Activated T-helper 2 cell treated with anti-CD3 and anti-CD28 coated beads, Interferon-gamma antibody, Interleukin-2, Interleukin-4, amounts not matched to agents 10 μg/mL and 5 μg/mL and 100 μg/mL, durations not matched to agents 14 hours and 24 hours and 36 hours (primary cell): Measurements from ENCODE around the gene PPP2R2C. TPM values are rescaled to one million over a fixed set of nuclear protein-coding genes. Genes with fewer than 3 reads are reported as not detected.

Experiments used
- DNase-seq: peaks from one replicate; pipeline ENCODE4 v3.0.0; 2021; ENCODE audit warnings: low spot score
- H3K27ac Mint-ChIP-seq: one replicate; pipeline ENCODE4 v1.8.0; 2021; ENCODE audit warnings: mixed read lengths
- H3K27me3 Mint-ChIP-seq: one replicate; pipeline ENCODE4 v1.8.0; 2021; ENCODE audit warnings: low read depth, mixed read lengths
- H3K36me3 Mint-ChIP-seq: one replicate; pipeline ENCODE4 v1.8.0; 2021; ENCODE audit warnings: low read depth, mixed read lengths
- H3K4me1 Mint-ChIP-seq: one replicate; pipeline ENCODE4 v1.8.0; 2021; ENCODE audit warnings: low read depth, mixed read lengths
- H3K4me3 Mint-ChIP-seq: one replicate; pipeline ENCODE4 v1.8.0; 2021; ENCODE audit warnings: low read depth, mild to moderate bottlenecking, moderate library complexity, mixed read lengths
- H3K9me3 Mint-ChIP-seq: one replicate; pipeline ENCODE4 v1.8.0; 2021; ENCODE audit warnings: mixed read lengths
- intact Hi-C: fragments of 100-400 bp; cut with micrococcal nuclease; formaldehyde crosslinking; loops from one replicate; pipeline ENCODE4 v1.15.1; 2023
- total RNA-seq: library from RNA; stranded (reverse); gene quantifications from 2 replicates; pipeline ENCODE4 v1.2.3, GENCODE V29; 2022

The PPP2R2C gene
- total RNA-seq, 1 donor from 2014 or later: not detected

DNA sequence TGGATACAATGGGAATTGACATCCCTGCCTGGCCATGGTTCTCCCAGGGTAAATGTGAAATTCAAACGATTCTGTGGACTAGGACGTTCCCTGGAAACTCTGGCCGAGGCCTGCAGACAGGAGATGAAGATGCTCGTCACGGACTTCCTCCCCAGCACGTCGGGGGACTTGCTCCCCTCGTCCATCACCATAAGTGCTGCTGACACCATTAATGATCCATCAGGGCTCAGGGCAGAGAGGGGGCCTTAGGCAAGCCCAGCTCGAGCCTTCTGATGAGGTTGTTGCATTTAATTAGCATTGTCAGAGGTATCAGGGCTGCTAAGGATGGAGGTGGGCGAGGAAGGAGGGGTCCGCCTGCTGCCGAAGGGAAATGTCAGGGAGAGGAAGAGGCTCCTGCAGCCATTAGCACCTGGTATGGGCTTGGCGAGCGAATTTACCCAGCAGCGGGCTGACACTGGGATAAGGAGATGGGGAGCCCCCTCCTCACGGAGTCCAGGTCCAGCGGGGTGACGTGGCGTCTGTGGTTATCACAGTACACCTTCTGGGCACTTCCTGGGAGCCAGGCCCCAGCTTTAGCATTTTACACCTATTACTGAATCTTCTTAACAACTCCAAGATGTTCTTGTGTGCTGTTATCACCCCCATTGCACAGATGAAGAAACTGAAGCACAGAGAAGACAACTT lies 83.1 kb downstream of the PPP2R2C start:
- H3K27me3 Mint-ChIP-seq: peaks cover 4% of the 10 kb centered on the region
- DNase-seq: no peak
- H3K9me3 Mint-ChIP-seq: no peaks in the 10 kb centered on the region
- no peaks in the 10 kb centered on the region for H3K36me3 Mint-ChIP-seq
- intact Hi-C loops: no loop called here
- H3K4me1 Mint-ChIP-seq: no peaks in the 10 kb centered on the region
- no peak overlapping the region for H3K4me3 Mint-ChIP-seq
- H3K27ac Mint-ChIP-seq: no peak overlapping the region

GRCh38 chr4:6388713-6389112 lies 83.7 kb downstream of the PPP2R2C start:
- DNase-seq: no peak
- Mint-ChIP-seq H3K4me1 (no peaks in the 10 kb centered on the region), H3K9me3 (no peaks in the 10 kb centered on the region), H3K4me3 (no peak overlapping the region), H3K27ac (no peak overlapping the region), H3K36me3 (no peaks in the 10 kb centered on the region), H3K27me3 (peaks cover 4% of the 10 kb centered on the region)
- intact Hi-C loops: no loop called here

- H3K4me3 Mint-ChIP-seq: no peak overlapping the region
- no peaks in the 10 kb centered on the region for H3K4me1 Mint-ChIP-seq
- intact Hi-C loops: no loop called here
- H3K9me3 Mint-ChIP-seq: no peaks in the 10 kb centered on the region
- H3K36me3 Mint-ChIP-seq: no peaks in the 10 kb centered on the region
- H3K27me3 Mint-ChIP-seq: peaks cover 4% of the 10 kb centered on the region
- no peak for DNase-seq
- no peak overlapping the region for H3K27ac Mint-ChIP-seq
Observed at GRCh38 chr4:6387946-6388345, 84.5 kb downstream of the PPP2R2C start.

GRCh38 chr4:6386091-6386490 lies 86.3 kb downstream of the PPP2R2C start:
- no peak overlapping the region for H3K4me3 Mint-ChIP-seq
- intact Hi-C loops: no loop called here
- no peaks in the 10 kb centered on the region for H3K36me3 Mint-ChIP-seq
- no peaks in the 10 kb centered on the region for H3K4me1 Mint-ChIP-seq
- DNase-seq: no peak
- H3K9me3 Mint-ChIP-seq: no peaks in the 10 kb centered on the region
- H3K27ac Mint-ChIP-seq: no peak overlapping the region
- H3K27me3 Mint-ChIP-seq: peaks cover 4% of the 10 kb centered on the region

DNA sequence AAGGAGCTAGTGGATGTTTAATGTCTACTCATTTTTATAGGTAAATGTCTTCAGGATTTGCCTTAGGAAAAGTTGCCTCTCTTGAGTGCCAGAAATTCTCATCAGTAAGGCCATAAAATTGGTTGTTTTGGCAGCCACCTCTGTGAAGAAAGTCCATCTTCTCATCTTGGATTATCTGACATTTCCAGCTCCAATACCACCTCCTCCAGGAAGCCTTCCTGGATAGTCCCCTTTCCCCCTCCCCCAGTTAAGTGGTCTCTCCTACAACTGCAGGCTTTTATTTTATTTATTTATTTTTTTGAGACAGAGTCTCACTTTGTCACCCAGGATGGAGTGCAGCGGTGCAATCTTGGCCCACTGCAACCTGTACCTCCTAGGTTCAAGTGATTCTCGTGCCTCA lies 87.1 kb downstream of the PPP2R2C start:
- Mint-ChIP-seq H3K36me3 (no peaks in the 10 kb centered on the region), H3K4me3 (no peak overlapping the region), H3K9me3 (no peaks in the 10 kb centered on the region), H3K4me1 (no peaks in the 10 kb centered on the region), H3K27me3 (peaks cover 4% of the 10 kb centered on the region), H3K27ac (no peak overlapping the region)
- intact Hi-C loops: no loop called here
- no peak for DNase-seq

DNA sequence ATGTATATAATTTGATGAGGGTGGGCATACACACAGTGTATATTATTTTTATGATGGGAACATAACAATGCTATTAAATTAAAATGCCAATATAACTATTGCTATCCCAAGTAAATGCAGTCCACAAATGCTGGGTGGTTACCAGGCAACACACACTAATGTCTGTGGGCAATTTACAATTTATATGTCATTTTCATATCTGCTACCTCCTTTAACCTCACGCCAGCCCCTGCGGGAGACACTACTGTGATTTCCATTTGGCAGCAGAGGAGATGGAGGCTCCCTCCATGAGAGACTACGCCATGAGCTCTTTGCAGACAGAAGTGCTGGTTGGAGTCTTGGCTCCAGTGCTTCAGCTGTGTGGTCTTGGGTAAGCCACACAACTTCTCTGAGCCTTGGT lies 87.9 kb downstream of the PPP2R2C start:
- DNase-seq: no peak
- intact Hi-C loops: no loop called here
- H3K4me3 Mint-ChIP-seq: no peak overlapping the region
- H3K27me3 Mint-ChIP-seq: peaks cover 6% of the 10 kb centered on the region
- H3K4me1 Mint-ChIP-seq: no peaks in the 10 kb centered on the region
- H3K27ac Mint-ChIP-seq: no peak overlapping the region
- H3K9me3 Mint-ChIP-seq: no peaks in the 10 kb centered on the region
- H3K36me3 Mint-ChIP-seq: no peaks in the 10 kb centered on the region

GRCh38 chr4:6383929-6384328 lies 88.5 kb downstream of the PPP2R2C start:
- no peaks in the 10 kb centered on the region for H3K36me3 Mint-ChIP-seq
- intact Hi-C loops: no loop called here

GRCh38 chr4:6383009-6383404 lies 89.4 kb downstream of the PPP2R2C start:
- no peak overlapping the region for H3K4me3 Mint-ChIP-seq
- H3K27me3 Mint-ChIP-seq: peaks cover 7% of the 10 kb centered on the region
- H3K36me3 Mint-ChIP-seq: no peaks in the 10 kb centered on the region
- H3K4me1 Mint-ChIP-seq: no peaks in the 10 kb centered on the region
- DNase-seq: no peak
- intact Hi-C loops: no loop called here
- H3K27ac Mint-ChIP-seq: no peak overlapping the region
- H3K9me3 Mint-ChIP-seq: no peaks in the 10 kb centered on the region

More at GRCh38 chr4:6383929-6384328, 88.5 kb downstream of the PPP2R2C start:
- peaks cover 5% of the 10 kb centered on the region for H3K27me3 Mint-ChIP-seq
- no peaks in the 10 kb centered on the region for H3K9me3 Mint-ChIP-seq
- H3K27ac Mint-ChIP-seq: no peak overlapping the region
- no peak overlapping the region for H3K4me3 Mint-ChIP-seq
- no peaks in the 10 kb centered on the region for H3K4me1 Mint-ChIP-seq
- no peak for DNase-seq

DNA sequence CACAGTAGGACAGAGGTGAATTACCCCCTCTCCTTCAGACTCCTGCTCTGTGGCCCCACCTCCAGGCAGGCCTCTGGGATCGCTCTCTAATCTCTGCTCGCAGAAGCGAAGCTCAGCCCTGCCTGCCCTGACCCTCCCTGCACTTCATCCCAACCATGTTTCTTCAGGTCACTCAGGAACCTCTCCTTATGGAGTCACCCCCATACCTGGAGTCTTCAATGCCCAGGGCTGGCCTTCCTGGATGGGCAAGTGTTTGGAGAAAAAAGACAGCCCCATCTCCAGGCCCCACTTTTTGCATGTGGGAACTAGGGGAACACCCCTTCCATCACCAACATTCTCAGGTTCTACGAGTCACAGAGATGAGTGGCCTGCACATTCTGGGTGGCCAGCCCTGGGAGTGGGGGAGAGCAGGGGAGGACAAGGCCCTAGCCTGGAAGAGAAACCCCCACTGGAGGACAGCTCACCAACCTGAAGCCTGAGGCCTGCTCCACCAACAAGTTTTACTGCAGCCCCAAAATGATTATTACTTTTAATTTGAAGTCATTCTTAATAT lies 90.8 kb downstream of the PPP2R2C start:
- Mint-ChIP-seq H3K4me1 (no peaks in the 10 kb centered on the region), H3K9me3 (no peaks in the 10 kb centered on the region), H3K27me3 (peaks cover 7% of the 10 kb centered on the region), H3K27ac (no peak overlapping the region), H3K4me3 (no peak overlapping the region), H3K36me3 (no peaks in the 10 kb centered on the region)
- intact Hi-C loops: no loop called here
- no peak for DNase-seq

- DNase-seq: no peak
- intact Hi-C loops: no loop called here
- no peaks in the 10 kb centered on the region for H3K36me3 Mint-ChIP-seq
- H3K27me3 Mint-ChIP-seq: peaks cover 7% of the 10 kb centered on the region
- H3K4me3 Mint-ChIP-seq: no peak overlapping the region
- no peaks in the 10 kb centered on the region for H3K9me3 Mint-ChIP-seq
- no peaks in the 10 kb centered on the region for H3K4me1 Mint-ChIP-seq
- H3K27ac Mint-ChIP-seq: no peak overlapping the region
Observed at GRCh38 chr4:6380746-6381410, 91.5 kb downstream of the PPP2R2C start.

GRCh38 chr4:6379767-6380745 lies 92.4 kb downstream of the PPP2R2C start:
- no peak for DNase-seq
- H3K9me3 Mint-ChIP-seq: no peaks in the 10 kb centered on the region
- H3K4me1 Mint-ChIP-seq: no peaks in the 10 kb centered on the region
- H3K27ac Mint-ChIP-seq: no peak overlapping the region
- no peaks in the 10 kb centered on the region for H3K36me3 Mint-ChIP-seq
- peaks cover 7% of the 10 kb centered on the region for H3K27me3 Mint-ChIP-seq
- H3K4me3 Mint-ChIP-seq: no peak overlapping the region
- intact Hi-C loops: no loop called here

DNA sequence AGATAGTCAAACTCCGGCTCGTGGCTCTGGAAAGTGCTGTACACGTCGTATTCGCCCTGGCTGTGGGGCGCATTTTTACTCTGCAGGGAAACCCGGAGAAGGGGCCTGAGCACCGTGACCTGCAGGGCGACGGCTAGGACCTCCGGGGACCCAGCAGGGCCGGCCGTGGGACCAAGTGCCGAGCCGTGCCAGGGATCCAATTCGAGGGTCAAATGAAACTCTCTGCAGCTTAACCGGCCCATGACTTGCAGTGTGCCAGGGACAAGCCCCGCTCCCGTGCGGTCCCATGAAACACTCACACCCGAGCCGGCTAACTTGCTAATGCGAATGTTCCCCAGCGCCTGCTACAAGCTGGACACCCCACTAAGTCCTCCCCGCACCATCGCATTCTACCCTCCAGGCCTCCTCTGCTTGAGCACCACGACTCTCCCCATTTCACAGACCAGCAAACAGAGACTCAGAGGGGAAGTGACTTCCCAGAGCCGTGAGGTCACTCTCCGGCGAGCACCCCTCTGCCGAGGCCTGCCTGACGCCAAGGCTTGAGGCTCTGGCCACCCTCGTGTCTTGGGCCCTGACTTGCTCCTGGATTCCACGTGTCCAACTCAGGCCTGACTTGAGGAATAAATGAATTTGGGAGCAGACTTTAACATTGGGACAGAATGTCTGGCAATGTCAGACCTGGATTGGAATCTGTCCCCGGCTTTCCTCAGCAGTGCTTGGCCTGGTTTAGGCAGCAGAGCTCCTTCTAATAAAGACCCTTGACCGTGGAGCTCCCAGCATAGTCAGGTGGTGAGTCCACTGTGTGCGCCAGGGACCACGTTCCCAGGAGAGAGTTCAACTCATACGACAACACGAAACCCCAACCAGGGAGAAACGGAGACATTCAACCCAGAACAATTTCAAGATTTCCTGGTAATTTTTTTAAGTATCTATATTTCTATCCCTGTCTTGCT lies 93.6 kb downstream of the PPP2R2C start:
- intact Hi-C loops: no loop called here
- DNase-seq: no peak
- no peaks in the 10 kb centered on the region for H3K4me1 Mint-ChIP-seq
- no peak overlapping the region for H3K4me3 Mint-ChIP-seq
- H3K36me3 Mint-ChIP-seq: no peaks in the 10 kb centered on the region
- peaks cover 7% of the 10 kb centered on the region for H3K27me3 Mint-ChIP-seq
- H3K9me3 Mint-ChIP-seq: no peaks in the 10 kb centered on the region
- no peak overlapping the region for H3K27ac Mint-ChIP-seq
